T-helper 22 cell (primary cell): ENCODE measurements around the gene LMAN1.

Experiments
- DNase-seq: peaks from one replicate; pipeline ENCODE4 v3.0.0-alpha.2; 2020; ENCODE audit warnings: low read depth

The LMAN1 gene

GRCh38 chr18:59360381-59360780 lies 1.3 kb upstream of the LMAN1 start:
- no peak for DNase-seq

- no peak for DNase-seq
These were observed 499 bp upstream of the LMAN1 start for GRCh38 chr18:59359576-59359952.

- DNase-seq = no peak
These were observed 702 bp downstream of the LMAN1 start for GRCh38 chr18:59358414-59358711.

GRCh38 chr18:59357928-59358327 lies 1.1 kb downstream of the LMAN1 start:
- no peak for DNase-seq

- no peak for DNase-seq
These were observed 4.3 kb downstream of the LMAN1 start for GRCh38 chr18:59354731-59355130.

GRCh38 chr18:59353079-59353680 lies 5.9 kb downstream of the LMAN1 start:
- DNase-seq = no peak

GRCh38 chr18:59352250-59352855 lies 6.7 kb downstream of the LMAN1 start:
- DNase-seq = no peak

- DNase-seq = no peak
These were observed 13.5 kb downstream of the LMAN1 start for GRCh38 chr18:59345556-59345955.

GRCh38 chr18:59344996-59345395 lies 14.1 kb downstream of the LMAN1 start:
- no peak for DNase-seq

- DNase-seq = no peak
These were observed 15.1 kb downstream of the LMAN1 start for GRCh38 chr18:59343926-59344325.

- no peak for DNase-seq
These were observed 18.2 kb downstream of the LMAN1 start for GRCh38 chr18:59340817-59341216.

- DNase-seq = no peak
These were observed 18.8 kb downstream of the LMAN1 start for GRCh38 chr18:59340312-59340711.

GRCh38 chr18:59332986-59333385 lies 26.1 kb downstream of the LMAN1 start:
- no peak for DNase-seq

- no peak for DNase-seq
These were observed 30.4 kb downstream of the LMAN1 start for GRCh38 chr18:59328683-59329082.

- no peak for DNase-seq
These were observed 33.1 kb downstream of the LMAN1 start for GRCh38 chr18:59325965-59326364.

GRCh38 chr18:59324623-59324971 lies 34.5 kb downstream of the LMAN1 start:
- DNase-seq = no peak

GRCh38 chr18:59323931-59324622 lies 35.0 kb downstream of the LMAN1 start:
- DNase-seq = no peak

- no peak for DNase-seq
These were observed 40.5 kb downstream of the LMAN1 start, which contains the start of gene CPLX4 for GRCh38 chr18:59318460-59319050. TSS of gene CPLX4 (minus strand) at chr18:59318649. CDS start at chr18:59318462, 187 bp downstream.

- no peak for DNase-seq
These were observed 47.4 kb downstream of the LMAN1 start for GRCh38 chr18:59311631-59312030.

GRCh38 chr18:59308938-59309260 lies 50.2 kb downstream of the LMAN1 start:
- DNase-seq = no peak

GRCh38 chr18:59308248-59308937 lies 50.7 kb downstream of the LMAN1 start:
- DNase-seq = peak; percentile 17

- no peak for DNase-seq
These were observed 52.4 kb downstream of the LMAN1 start for GRCh38 chr18:59306640-59307039.

- DNase-seq = no peak
These were observed 53.8 kb downstream of the LMAN1 start for GRCh38 chr18:59305295-59305694.
